HCT116 (cell line): ENCODE data around the gene CIITA.

Source experiments
- CEBPB ChIP-seq: IDR thresholded peaks from 2 replicates; pipeline ENCODE4 v1.6.1; 2012; ENCODE audit warnings: low read depth
- ELF1 ChIP-seq: IDR thresholded peaks from 2 replicates; pipeline ENCODE4 v1.6.1; 2012; ENCODE audit warnings: low read depth, borderline replicate concordance
- EZH2 ChIP-seq: fragments of 200-600 bp; sonication (generic); IDR thresholded peaks from 2 replicates; pipeline ENCODE4 v1.6.1; 2017; ENCODE audit warnings: antibody characterized with exemption, mixed run types
- POLR2A ChIP-seq: IDR thresholded peaks from 2 replicates; pipeline ENCODE4 v1.7.0; 2011; ENCODE audit warnings: borderline replicate concordance; ENCODE audit not compliant: insufficient read depth, insufficient read length; ENCODE audit errors: extremely low read depth
- POLR2AphosphoS5 ChIP-seq: IDR thresholded peaks from 2 replicates; pipeline ENCODE4 v1.6.1; 2011; ENCODE audit warnings: mild to moderate bottlenecking, low read depth, low read length, moderate library complexity
- TF ChIP-seq, protein P1 (sequence below), 3 experiments: fragments of 200-600 bp in 1 of 3; sonication (generic) in 1 of 3; IDR thresholded peaks in 2 of 3; conservative IDR thresholded peaks in 1 of 3; 2 replicates each; pipeline ENCODE4 v1.5.1; 2012 to 2017; ENCODE audit warnings: low read depth in 2 of 3, low read length in 2 of 3, antibody characterized with exemption in 1 of 3, borderline replicate concordance in 1 of 3, control low read depth in 1 of 3, mild to moderate bottlenecking in 1 of 3, mixed read lengths in 1 of 3, mixed run types in 1 of 3, moderate library complexity in 1 of 3; ENCODE audit not compliant: insufficient read depth in 1 of 3

DNA sequence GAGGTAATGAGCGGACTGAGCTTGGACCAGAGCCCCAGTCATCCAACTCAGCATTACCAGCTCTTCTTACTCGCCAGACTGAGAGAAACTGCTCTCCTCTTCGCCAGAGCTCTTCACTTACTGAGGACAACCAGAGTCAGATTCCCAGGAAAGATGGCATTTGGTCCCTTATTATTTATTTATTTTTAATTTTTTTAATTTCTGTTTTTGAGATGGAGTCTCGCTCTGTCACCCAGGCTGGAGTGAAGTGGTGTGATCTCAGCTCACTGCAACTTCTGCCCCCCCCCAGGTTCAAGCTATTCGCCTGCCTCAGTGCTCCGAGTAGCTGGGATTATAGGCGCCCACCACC is 42.0 kb downstream of the CIITA start:
- TF ChIP-seq, protein P1, sequence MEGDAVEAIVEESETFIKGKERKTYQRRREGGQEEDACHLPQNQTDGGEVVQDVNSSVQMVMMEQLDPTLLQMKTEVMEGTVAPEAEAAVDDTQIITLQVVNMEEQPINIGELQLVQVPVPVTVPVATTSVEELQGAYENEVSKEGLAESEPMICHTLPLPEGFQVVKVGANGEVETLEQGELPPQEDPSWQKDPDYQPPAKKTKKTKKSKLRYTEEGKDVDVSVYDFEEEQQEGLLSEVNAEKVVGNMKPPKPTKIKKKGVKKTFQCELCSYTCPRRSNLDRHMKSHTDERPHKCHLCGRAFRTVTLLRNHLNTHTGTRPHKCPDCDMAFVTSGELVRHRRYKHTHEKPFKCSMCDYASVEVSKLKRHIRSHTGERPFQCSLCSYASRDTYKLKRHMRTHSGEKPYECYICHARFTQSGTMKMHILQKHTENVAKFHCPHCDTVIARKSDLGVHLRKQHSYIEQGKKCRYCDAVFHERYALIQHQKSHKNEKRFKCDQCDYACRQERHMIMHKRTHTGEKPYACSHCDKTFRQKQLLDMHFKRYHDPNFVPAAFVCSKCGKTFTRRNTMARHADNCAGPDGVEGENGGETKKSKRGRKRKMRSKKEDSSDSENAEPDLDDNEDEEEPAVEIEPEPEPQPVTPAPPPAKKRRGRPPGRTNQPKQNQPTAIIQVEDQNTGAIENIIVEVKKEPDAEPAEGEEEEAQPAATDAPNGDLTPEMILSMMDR (IDR thresholded peaks at IDR 0.05 in 2 of 3, conservative IDR thresholded peaks at IDR 0.05 in 1 of 3; ENCODE audit: borderline replicate concordance in 1 of 3, insufficient read depth in 1 of 3, low read depth in 2 of 3, low read length in 2 of 3): no peak
- no peak for TF ChIP-seq ELF1
- TF ChIP-seq POLR2AphosphoS5: no peak
- no peak for TF ChIP-seq CEBPB
- TF ChIP-seq EZH2: no peak
- TF ChIP-seq POLR2A: no peak
